Muscle of arm (tissue), 12 donors: ENCODE results near the gene AUTS2. TPM values are rescaled to one million over a fixed set of nuclear protein-coding genes. Genes with fewer than 3 reads are reported as not detected.
A peak's percentile ranks its signal among the peaks of the same experiment; 100 is the strongest.

ENCODE experiments used
- DNase-seq: peaks from one replicate; pipeline ENCODE4 v3.0.0-alpha.2; 2013
- polyA plus RNA-seq, 12 donors: library from polyadenylated mRNA; unstranded; fragments of 120-200 nt; gene quantifications; one replicate each; pipeline ENCODE4 v1.2.1, GENCODE V29; 2013; ENCODE audit not compliant: insufficient read length in 12 of 12

The AUTS2 gene
- polyA plus RNA-seq, 12 donors, result 60.0 to 182 (median 86.6) TPM

DNA sequence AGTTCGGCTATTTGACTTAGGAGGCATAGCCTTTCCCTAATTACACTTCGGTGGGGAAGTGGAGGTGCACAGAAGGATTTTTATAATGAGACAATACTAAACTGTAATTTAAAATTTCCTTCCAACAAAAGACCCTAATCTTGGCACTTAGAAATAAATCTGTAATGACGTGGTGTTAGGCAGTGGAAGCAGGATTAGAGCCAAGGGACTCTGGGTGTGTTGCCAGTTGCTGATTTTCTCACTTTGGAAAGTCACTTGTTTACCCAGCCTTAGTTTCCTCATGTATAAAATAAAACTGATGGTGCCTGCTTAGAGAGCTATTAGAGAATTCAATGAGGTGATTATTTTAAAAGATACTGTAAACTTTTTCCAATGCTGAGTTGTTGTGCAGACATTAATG is 287.2 kb downstream of the AUTS2 start:
- no peak for DNase-seq

DNA sequence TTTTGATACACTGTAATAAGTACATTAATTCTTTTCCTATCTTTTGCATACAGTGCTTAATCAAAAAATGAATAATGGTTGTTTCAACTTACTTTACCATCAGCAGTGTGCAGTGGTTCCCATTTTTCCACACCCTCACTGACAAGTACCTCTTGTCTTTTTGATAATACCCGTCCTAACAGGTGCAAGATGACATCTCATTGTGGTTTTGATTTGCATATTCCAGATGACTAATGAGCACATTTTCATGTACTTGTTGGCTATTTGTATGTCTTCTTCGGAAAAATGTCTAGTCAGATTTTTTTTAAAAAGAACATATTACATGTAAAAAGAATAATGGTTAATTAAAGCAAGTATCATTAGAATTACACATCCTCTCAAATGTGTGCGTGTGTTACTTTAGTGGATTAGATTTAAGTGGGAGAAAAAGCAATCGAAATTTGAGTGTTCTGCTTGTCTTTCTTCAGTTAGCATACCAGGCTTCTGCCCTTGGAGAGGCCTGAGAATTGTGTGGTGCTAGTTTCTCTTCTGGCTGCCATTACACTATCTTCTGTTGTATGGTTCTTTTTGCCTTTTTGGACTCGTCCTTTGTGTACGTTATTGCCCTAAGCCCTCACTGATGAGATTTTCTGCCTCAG is 291.2 kb downstream of the AUTS2 start:
- DNase-seq, result no peak

DNA sequence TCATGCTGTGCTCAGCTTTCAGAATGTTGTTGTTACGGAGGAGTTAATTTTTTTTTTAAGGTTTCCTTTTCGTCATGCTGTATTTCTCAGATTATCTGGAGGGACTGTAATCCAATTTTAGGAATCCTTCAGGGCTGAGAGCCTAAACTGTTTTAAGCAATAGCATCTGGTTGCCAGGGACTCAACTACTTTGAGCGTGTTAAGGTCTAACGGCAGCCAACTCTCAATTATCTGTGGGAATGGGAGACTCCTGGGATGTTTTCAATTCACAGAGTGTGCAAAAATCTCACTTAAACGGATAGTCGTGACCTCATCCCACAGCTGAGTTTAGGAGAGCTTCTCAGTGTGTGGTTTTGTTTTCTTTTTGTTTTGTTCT is 291.7 kb downstream of the AUTS2 start:
- DNase-seq, result peak; percentile 18

DNA sequence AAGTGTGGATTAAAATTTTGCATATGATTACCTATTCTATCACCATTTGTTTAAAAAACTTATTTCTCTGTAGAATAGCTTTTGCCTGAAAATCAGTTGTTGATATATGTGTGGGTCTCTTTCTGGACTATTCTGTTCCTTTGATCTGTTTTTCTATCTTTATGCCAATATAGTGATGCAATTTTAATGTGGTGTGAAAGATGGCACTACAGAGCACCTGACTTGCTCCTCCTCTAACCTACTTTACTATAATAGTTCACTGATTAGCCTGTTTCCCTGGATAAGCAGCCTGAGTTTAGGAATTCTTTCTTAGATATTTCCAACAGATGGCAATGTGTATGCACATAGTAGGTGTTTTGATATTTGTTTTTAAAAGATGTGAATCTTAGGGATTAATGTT is 294.5 kb downstream of the AUTS2 start:
- no peak for DNase-seq

DNA sequence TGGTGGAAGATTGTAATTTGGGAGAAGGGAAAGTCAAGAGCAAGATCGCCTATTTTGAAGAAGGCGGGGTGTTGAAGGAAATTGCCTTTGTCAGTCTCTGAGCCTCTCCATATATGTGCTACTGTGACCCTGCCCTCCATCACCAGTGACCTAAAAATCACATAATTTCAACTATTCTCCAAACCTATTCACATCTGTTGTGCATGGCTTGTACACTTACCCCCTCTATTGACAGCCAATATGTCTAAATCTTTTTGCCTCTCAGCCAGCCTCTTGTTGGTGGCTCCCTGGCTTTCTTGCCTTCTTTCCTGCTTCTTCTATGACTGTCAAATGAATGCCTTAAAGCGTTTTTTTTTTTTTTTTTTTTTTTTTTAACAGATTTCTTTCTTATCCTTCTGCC is 295.6 kb downstream of the AUTS2 start:
- no peak for DNase-seq

DNA sequence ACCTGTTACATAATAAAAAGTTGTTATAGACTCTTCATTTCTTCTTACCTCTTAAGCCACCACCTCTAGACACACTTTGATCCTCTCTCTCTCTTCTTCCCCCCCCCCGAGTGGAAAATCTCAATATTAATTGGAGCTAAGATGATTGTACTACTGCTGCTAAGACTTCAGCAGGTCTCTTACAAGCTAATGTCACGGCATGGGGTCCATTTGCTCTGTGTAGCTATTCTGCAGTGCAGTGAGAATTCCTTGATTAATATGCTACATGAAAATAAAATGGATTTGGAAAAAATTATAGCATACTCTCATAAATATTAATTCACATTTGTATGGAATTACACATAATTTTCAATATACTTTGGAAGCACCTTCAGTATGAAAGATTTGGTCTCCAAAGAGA is 297.2 kb downstream of the AUTS2 start:
- no peak for DNase-seq

DNA sequence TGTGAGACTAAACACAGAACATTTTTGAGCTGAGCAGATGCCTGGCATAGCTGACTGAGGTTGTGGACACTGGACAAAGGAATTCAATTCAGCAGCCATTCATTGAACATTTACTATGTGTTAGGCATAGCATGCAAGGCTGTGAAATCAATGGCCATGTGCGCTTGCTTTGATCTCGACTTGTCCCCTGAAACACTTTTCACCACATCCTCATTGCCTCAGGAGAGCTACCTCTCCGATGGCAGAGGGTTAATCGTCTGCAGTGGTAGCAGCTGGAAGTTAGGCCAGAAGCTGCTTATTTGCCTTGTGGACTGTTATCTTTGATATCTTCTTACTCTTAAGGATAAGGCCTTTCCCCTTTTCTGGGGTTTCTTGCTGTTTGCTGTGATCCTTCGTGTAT is 297.8 kb downstream of the AUTS2 start:
- DNase-seq, result no peak

DNA sequence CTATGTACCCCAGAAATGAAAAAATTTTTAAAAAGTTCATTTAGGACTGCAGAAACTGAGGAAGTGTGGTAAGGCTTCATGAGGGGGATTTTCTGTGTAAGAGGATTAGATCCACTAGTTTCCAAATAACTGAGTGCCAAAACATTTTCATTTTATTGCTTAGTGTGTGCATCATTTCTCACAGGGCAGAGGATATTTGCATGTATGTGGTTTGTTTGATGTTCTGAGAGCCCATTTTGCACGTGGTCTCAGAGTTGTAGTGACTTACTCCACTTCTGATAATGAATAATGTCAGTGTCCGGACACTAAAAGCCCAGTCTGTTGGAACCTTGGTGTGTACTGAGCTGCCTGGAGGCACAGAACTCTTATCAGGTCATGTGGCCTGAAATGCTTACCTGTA is 299.9 kb downstream of the AUTS2 start:
- DNase-seq, result no peak

DNA sequence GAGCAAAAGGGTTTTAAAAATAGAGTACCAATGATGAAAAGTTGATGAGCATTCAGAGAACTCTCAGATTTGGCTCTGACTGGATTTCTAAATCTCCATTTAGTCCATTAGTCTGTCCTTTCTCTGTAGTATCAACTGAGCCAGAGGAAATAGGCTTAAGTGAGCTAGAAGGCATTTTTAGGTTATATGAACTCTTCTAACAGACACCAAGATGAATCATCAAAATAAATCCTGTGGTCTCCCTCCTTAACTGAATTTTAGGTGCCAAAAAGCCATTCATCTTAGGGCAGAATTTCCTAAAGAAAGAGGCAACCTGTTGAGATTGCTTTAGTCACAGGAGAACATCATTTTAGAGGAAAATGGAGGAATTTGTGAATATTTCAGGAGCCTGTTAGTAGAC is 305.1 kb downstream of the AUTS2 start:
- DNase-seq, result no peak

DNA sequence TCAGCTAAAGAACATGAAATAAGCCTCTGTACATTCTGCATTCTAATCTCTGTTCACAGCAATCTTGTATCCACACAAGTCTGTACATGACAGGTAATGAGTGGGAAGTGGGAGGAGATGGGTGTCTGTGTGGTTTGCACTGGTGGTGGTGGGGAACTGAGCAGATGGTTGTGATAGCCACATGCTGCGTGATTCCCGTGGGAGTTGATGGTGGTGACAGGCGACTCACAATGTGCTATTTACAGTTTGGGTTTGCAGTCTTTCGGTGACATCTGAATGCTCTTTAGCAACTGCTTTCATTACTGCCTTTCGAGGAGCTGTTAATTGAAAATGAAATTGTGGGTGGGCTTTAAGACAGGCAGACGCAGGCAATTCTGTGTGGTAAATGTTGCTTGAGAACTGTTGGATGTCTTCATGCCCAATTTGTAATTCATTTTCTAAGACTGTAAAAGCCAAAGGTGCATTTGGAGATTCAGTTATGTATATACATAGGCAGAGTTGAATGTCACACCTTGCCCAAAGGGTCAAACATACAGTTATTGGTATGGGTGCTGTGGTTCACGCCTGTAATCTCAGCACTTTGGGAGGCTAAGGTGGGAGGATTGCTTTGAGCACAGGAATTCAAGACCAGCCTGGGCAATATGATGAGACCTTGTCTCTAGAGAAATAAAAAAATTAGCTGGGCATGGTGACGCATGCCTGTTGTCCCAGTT is 308.2 kb downstream of the AUTS2 start:
- no peak for DNase-seq

DNA sequence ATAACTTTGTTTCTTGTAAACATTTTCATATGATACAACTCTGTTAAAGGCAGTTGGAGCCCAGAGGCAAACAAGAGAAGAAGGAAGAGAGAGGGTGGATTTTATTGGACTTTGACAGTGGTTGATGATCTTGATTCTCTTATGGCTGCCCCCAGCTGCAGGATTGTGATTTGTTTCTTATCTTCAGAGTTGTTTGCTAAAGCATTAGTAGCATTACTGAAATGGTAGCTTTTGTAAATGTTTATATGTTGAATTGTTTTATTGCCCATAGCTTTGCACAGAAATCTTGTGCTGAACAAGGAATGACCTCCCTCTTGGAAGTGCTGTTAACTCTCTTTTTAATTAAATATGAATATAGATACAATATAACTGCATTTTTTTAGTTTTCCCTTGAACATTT is 309.4 kb downstream of the AUTS2 start:
- DNase-seq, result no peak

DNA sequence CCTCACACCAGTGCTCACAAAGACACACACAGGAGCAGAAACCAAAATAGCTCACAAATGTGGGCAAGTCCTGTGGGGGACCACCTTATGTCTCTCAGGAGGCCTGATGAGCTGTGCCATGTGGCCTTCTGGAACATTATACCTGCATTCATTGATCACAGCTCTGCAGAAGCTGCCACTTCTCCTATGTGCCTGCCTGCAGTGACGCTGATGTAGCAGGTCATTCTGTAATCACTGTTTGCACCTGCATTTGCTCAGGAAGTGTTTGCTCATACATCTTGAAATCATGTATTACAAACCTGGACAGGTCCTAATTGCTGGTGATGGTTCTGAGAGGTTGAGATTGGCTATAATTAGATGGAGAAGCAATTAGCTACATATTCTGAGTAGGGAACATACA is 310.2 kb downstream of the AUTS2 start:
- DNase-seq, result no peak

DNA sequence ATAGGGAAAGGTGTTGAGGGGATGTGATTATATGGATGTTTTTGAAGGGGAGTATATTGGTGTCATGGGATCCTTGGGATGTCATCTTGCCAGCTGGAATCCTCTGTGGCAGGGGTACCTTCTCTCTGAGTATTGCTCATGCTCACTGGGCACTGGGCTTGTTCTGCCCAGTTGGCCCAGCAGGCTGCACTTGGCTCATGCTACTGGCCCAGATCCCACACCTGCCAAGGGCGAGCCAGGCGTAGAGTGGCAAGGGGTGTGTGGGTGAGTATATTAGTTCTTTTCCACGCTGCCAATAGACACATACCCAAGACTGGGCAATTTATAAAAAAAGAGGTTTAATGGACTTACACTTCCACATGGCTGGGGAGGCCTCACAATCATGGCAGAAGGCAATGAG is 311.9 kb downstream of the AUTS2 start:
- no peak for DNase-seq

DNA sequence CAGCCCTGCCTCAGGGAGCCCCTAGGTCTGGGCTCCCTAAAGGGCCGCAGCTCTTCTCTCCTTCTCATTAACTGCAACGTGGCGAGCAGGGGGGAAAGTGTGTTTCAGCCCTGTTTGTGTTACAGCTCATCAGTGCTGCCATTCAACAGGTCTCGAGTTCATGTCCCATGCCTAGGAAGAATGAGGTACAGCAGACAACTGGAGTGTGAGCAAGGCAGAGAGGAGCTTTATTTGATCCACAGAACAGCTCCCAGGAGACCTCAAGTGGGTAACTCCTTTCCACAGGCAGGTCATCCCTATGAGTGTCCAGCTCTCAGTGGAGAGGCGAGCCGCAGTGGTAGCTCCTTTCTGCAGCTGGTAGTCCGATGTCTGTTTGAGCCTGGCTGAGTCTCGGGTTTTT is 313.1 kb downstream of the AUTS2 start:
- no peak for DNase-seq

DNA sequence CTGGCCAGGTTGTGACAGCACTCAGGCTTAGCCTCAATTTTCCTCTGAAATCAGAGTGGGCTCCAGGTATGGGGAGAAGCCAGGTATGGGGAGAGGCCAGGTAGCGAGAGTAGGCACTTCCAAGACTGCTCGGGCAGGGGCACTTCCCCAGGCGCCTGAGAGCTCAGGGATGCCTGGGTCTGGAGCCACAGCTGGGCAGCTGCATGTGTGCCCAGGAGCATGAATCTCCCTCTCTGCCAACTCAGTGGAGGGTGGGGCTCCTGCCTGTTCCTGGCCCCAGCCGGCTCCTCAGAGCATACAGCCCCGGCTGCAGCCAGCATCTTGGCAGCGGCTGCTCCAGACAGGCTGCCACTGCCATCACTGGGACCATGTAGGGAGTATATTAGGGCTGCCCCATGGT is 313.9 kb downstream of the AUTS2 start:
- no peak for DNase-seq

DNA sequence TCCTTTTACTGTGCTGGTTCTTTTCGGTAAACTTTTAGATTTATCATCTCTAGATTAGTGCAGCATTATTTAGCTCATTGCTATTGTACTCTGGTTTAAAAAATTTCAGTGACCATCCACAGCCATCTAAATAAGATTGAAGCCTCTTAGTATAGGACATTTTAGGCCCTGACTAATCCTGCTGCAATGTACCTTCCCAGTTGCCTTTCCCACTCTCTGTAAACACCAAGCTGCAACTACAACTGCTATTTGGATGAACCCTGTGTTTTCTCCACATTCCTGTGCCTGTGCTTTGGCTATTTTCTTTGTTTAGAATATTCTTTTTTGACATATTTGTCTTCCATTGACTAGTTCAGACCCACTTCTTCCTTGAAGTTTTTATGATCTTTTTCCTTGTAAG is 314.6 kb downstream of the AUTS2 start:
- DNase-seq, result no peak

DNA sequence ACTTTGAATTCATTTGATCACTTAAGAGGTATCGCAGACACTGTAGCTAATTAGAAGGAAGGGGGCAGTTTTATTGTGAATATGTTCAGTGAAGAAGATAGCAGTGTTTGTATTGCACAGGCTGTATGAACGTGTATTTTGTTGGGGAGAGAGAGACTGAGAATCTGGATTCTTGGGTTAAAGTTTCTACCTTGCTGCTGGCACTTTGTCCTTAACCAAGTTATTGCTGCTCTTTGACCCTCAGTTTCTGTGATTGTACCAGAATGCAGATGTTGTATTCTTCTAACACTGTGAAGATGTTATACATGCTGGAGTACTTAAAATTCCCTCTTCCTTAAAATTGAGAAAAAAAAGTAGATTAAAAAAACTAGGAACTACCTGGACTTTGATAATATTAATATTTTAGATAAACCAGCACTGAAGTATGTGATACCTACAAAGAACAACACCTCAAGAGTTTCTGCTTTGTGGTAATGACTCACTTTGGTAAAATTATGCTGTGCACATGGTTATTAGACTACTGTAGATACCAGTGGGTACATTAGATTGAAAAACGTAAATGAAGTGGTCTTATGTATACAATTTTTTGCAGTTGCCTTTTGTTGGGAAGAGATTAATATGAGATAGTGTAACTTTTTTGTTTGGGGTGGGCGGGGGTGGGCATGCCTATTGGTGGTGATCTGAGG is 321.3 kb downstream of the AUTS2 start:
- no peak for DNase-seq

DNA sequence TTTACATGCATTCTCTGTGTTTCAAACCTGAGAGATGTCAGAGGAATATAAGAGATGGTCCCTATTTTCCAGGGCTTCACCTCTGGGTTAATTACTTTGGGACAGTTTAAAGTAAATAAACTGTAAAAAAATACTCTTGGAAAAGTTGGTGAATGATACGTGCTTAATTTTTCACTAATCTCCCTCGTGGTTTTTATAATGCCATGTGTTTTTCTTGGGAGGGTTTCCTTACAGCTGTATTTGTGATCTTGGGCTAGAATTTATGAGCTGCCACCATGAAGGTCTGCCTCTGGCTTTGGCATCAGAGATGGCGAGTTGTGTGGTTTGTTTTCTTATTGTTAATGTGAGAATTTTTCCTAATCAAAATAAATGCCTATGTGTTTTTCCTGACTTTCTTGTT is 322.5 kb downstream of the AUTS2 start:
- DNase-seq, result no peak

DNA sequence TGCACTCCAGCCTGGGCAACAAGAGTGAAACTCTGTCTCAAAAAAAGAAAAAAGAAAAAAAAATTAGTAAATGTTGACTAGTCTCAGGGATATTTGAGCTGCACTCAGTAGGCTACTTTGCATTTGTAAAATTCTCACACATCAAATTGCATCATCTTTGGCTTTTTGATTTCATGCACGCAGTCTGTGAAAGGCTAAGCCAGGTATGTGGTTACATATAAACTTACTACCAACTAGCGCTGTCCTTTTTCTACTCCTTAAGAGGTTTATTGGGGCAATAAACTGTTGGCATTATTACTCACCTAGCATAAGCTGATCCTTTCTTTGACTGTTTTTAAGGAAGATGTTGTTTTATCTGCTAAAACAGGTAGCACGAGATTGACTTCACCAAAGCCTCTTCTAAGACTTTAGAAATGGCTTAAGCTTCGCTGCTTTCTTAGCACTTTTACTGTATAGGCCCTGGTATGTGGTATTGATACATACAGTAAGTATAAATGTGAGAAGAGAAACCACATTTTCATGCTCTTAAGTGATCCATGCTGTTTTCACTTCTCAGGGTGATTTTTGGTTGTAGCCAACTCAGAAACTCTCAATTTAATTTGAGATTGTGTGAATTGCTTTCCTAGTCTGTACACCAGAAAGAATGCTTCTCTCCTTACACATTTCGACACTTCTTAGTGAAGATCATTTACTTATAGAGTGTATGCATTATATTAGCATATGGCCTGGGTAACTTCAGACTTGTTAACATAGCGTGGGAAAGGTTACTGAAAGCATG is 323.9 kb downstream of the AUTS2 start:
- DNase-seq, result no peak

DNA sequence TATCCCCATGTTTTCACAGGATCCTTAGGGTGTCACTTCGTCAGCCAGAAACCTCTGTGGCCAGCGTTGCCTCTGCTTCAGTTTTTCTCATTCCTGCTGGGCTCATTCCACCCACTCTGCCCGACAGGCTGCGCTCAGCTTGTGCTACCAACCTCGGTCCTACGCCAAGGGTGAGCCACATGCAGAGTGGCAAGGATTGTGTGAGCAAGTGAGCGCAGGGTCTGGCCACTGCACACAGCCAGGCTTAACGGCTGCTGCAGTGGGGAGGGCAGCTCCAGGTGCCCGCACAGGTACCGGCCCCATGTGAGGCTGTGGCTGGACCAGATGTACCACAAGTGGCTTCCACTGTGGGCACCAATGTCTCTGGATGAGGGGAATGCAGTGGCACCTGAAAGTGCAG is 329.2 kb downstream of the AUTS2 start:
- DNase-seq, result no peak

DNA sequence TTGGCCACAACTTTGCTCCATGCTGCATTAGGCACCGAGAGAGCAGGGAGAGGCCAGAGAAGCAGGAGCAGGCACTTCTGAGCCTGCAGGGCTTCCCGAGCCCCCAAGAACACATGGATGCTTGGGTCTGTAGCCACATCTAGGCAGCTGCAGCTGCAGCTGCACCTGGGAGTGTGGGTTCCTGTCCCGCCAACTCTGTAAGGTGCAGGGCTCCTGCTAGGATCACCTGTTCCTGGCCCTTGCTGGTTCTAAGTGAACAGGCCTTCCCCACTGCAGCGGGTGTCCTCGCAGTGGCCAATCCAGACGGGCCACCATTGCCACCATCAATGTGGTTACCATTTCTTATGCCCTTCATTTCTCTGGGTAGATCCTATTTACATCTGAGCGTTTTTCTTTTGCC is 330.3 kb downstream of the AUTS2 start:
- DNase-seq, result no peak

DNA sequence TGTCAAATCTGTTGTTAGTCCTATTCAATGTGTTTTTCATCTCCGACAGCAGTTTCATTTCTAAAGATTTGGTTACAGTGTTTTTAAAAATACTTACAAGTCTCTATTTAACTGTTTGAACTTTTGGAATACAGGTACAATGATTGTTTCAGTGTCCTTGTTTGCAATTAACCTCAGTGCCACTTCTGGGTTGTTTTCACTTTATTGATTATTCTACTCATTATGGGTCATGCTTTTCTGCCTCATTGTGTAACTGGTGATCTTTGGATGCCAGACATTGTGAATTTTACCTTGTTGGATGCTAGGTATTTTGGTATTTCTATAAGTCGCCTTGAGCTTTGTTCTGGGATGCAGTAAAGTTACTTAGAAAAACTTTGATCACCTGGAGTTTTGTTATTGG is 331.3 kb downstream of the AUTS2 start:
- no peak for DNase-seq
